T-helper 1 cell (primary cell): ENCODE results near the gene TICRR.
A peak's percentile ranks its signal among the peaks of the same experiment; 100 is the strongest.
"Not testable (repeated sequence)": the region's sequence is repeated elsewhere in the genome, so short reads cannot be mapped to it uniquely, and the experiment has no call there.

Experiments used
- DNase-seq, 5 donors: peaks; one replicate each; pipeline ENCODE4 v3.0.0-alpha.2; 2012 to 2020
- total RNA-seq, 4 donors: gene quantifications; one replicate each; lab custom pipeline; 2026; lab: John Stamatoyannopoulos, UW

TICRR gene
- 0.15 to 1.9 (median 0.54) reads per million in 4 donors for total RNA-seq

GRCh38 chr15:89575146-89575655 lies at the start of gene TICRR:
Gene TICRR (plus strand): TSS chr15:89575469. CDS start chr15:89575587, 118 bp downstream.
- peak; percentile 85 to 99 (median 91) for DNase-seq

- DNase-seq: no peak
These were observed 49.1 kb upstream of the TICRR start for GRCh38 chr15:89526181-89526580.

GRCh38 chr15:89526601-89527441 lies 48.4 kb upstream of the TICRR start:
- no peak for DNase-seq

GRCh38 chr15:89528757-89529352 lies 46.4 kb upstream of the TICRR start:
- no peak for DNase-seq

GRCh38 chr15:89530976-89531375 lies 44.3 kb upstream of the TICRR start:
- DNase-seq: no peak

- DNase-seq: no peak
These were observed 43.3 kb upstream of the TICRR start for GRCh38 chr15:89531796-89532537.

- DNase-seq: no peak
These were observed 41.3 kb upstream of the TICRR start for GRCh38 chr15:89533861-89534544.

- DNase-seq: no peak
These were observed 36.2 kb upstream of the TICRR start for GRCh38 chr15:89539027-89539426.

- DNase-seq: no peak
These were observed 32.9 kb upstream of the TICRR start for GRCh38 chr15:89542369-89542768.

GRCh38 chr15:89543389-89543788 lies 31.9 kb upstream of the TICRR start:
- no peak for DNase-seq

GRCh38 chr15:89549138-89549537 lies 26.1 kb upstream of the TICRR start:
- not testable (repeated sequence) for DNase-seq

GRCh38 chr15:89550427-89550826 lies 24.8 kb upstream of the TICRR start:
- DNase-seq: no peak

GRCh38 chr15:89551550-89551949 lies 23.7 kb upstream of the TICRR start:
- no peak for DNase-seq

GRCh38 chr15:89553632-89554031 lies 21.6 kb upstream of the TICRR start:
- DNase-seq: no peak

- no peak for DNase-seq
These were observed 21.0 kb upstream of the TICRR start for GRCh38 chr15:89554247-89554646.

- no peak for DNase-seq
These were observed 19.5 kb upstream of the TICRR start for GRCh38 chr15:89555768-89556167.

- peak in 4 of 5 donors; percentile 9 to 32 (median 23) for DNase-seq
These were observed 18.6 kb upstream of the TICRR start for GRCh38 chr15:89556413-89557262.

GRCh38 chr15:89559769-89560264 lies 15.5 kb upstream of the TICRR start:
- DNase-seq: no peak

GRCh38 chr15:89566181-89566580 lies 9.1 kb upstream of the TICRR start:
- DNase-seq: no peak

- DNase-seq: no peak
These were observed 8.5 kb upstream of the TICRR start for GRCh38 chr15:89566621-89567294.
